ENCODE results near the gene DICER1.

DNA sequence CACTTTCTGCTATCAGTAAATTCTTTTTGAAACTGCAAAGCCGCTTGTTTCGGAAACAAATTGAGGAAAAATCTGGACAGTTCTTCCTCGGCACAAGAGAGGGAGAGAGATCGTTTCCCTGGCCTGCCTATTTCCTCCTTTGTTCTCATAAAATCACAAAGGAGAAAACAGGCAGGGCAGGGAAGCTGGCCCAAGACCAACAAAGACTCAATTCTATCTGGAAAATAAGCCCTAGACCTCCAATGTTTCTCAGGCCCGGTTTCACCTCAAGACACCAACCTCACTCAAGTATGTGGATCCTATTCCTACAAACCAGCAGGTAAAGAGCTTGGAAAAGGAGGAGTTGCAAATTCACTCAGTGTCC, 19.5 kb downstream of the DICER1 start:
- TF ChIP-seq CTCF (IDR thresholded peaks at IDR 0.05) (no peak), EZH2 (IDR thresholded peaks at IDR 0.05; ENCODE audit: borderline replicate concordance, insufficient read depth, low read depth, low read length, poor library complexity, severe bottlenecking) (no peak)

Measured in B cell (primary cell).